Ovary (tissue), 1 donor: ENCODE results near the gene UNCX.

Experiments
- EP300 ChIP-seq: sonication (generic); formaldehyde crosslinking; IDR thresholded peaks from one replicate; pipeline ENCODE4 v1.6.1; 2017; ENCODE audit warnings: antibody characterized with exemption
- POLR2A ChIP-seq: fragments of 450-650 bp; IDR thresholded peaks from one replicate; pipeline ENCODE4 v1.6.1; 2017; ENCODE audit warnings: antibody characterized with exemption, mild to moderate bottlenecking, moderate library complexity

DNA sequence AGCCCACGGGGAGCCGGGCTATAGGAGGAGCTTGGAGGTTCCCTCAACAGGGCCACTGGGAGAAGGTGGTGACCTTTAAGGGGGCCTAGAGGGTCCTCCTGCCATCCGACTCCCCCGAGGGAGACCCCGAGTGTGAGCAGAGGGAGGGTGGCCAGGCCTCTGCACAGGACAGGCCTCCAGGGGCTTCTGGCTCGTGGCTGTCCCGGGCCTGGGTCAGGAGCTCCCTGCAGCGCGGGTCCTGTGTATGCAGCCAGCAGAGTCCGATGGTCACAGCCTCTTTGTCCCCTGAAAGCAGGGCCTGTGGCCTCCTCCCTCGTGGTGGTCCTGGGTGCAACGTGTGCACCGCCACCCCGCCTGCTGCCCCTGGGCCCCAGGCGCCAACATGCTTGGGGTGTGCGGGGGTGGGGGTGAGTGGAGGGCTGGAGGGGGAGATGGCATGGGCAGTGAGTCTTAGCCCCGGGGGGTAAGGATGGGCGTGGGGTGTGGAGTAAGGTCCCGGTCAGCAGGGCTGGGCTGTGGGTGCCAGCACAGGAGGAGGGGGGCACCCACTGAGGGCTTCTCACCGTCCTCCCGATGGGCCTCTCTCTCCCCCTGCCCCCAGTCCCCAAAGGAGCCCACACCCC is 27.1 kb downstream of the UNCX start:
- no peak for TF ChIP-seq POLR2A
- no peak for TF ChIP-seq EP300
